Mesenteric fat pad (tissue), 1 donor: Measurements from ENCODE around the gene MORC1. TPM values are rescaled to one million over a fixed set of nuclear protein-coding genes. Genes with fewer than 3 reads are reported as not detected.
"Not testable (repeated sequence)": the region's sequence is repeated elsewhere in the genome, so short reads cannot be mapped to it uniquely, and the experiment has no call there.

Source experiments
- DNase-seq: peaks from one replicate; pipeline ENCODE4 v3.0.0-alpha.2; 2020; ENCODE audit warnings: low spot score
- long read RNA-seq: library from polyadenylated mRNA; unstranded; transcript quantifications from one replicate; pipeline ENCODE4 v2.0.0, GENCODE V29; 2020
- total RNA-seq: library from RNA; stranded (reverse); fragmentation: NEBNext Ultra II Directional; extraction: Animal tissue kit (Norgen Biotek cat#: 25700); gene quantifications from one replicate; pipeline ENCODE4 v1.2.1, GENCODE V29; 2021
- donor health status: DM: yes; HTN: yes; CAD: no.

MORC1 gene
- not detected for total RNA-seq
- long read RNA-seq = 0 reads

GRCh38 chr3:109117939-109118338 is at the start of gene MORC1:
TSS of gene MORC1 (minus strand) at chr3:109118134. CDS start at chr3:109118059, 75 bp downstream.
- DNase-seq = no peak

GRCh38 chr3:109165905-109166304 is 48.0 kb upstream of the MORC1 start:
- DNase-seq = no peak

- DNase-seq = no peak
Observed at GRCh38 chr3:109161487-109162123, 43.7 kb upstream of the MORC1 start.

- no peak for DNase-seq
Observed at GRCh38 chr3:109155828-109156227, 37.9 kb upstream of the MORC1 start.

GRCh38 chr3:109154979-109155378 is 37.0 kb upstream of the MORC1 start:
- DNase-seq = no peak

GRCh38 chr3:109152320-109152719 is 34.4 kb upstream of the MORC1 start:
- DNase-seq = no peak

- no peak for DNase-seq
Observed at GRCh38 chr3:109149078-109149477, 31.1 kb upstream of the MORC1 start.

- DNase-seq = no peak
Observed at GRCh38 chr3:109143646-109144045, 25.7 kb upstream of the MORC1 start.

GRCh38 chr3:109140318-109140717 is 22.4 kb upstream of the MORC1 start:
- DNase-seq = no peak

- no peak for DNase-seq
Observed at GRCh38 chr3:109137761-109138160, 19.8 kb upstream of the MORC1 start.

GRCh38 chr3:109136523-109136922 is 18.6 kb upstream of the MORC1 start, which contains the start of gene C3orf85:
TSS of gene C3orf85 (plus strand) at chr3:109136719. CDS start at chr3:109136848, 129 bp downstream.
- no peak for DNase-seq

GRCh38 chr3:109133474-109133816 is 15.5 kb upstream of the MORC1 start:
- not testable (repeated sequence) for DNase-seq

GRCh38 chr3:109132801-109133473 is 15.0 kb upstream of the MORC1 start:
- DNase-seq = no peak

- no peak for DNase-seq
Observed at GRCh38 chr3:109131276-109131675, 13.3 kb upstream of the MORC1 start.

- DNase-seq = no peak
Observed at GRCh38 chr3:109127553-109127952, 9.6 kb upstream of the MORC1 start.

GRCh38 chr3:109125902-109126301 is 8.0 kb upstream of the MORC1 start:
- DNase-seq = no peak

- no peak for DNase-seq
Observed at GRCh38 chr3:109122690-109123089, 4.8 kb upstream of the MORC1 start.

GRCh38 chr3:109118584-109118983 is 650 bp upstream of the MORC1 start:
- no peak for DNase-seq

GRCh38 chr3:109116031-109116430 is 1.9 kb downstream of the MORC1 start:
- no peak for DNase-seq

- no peak for DNase-seq
Observed at GRCh38 chr3:109115451-109115850, 2.5 kb downstream of the MORC1 start.

- DNase-seq = no peak
Observed at GRCh38 chr3:109114746-109115145, 3.2 kb downstream of the MORC1 start.

- DNase-seq = no peak
Observed at GRCh38 chr3:109112946-109113760, 4.8 kb downstream of the MORC1 start.
